ENCODE measurements around the gene GOLGA6L1.
A peak's percentile ranks its signal among the peaks of the same experiment; 100 is the strongest.
"Not testable (repeated sequence)": the region's sequence is repeated elsewhere in the genome, so short reads cannot be mapped to it uniquely, and the experiment has no call there.

The GOLGA6L1 gene

DNA sequence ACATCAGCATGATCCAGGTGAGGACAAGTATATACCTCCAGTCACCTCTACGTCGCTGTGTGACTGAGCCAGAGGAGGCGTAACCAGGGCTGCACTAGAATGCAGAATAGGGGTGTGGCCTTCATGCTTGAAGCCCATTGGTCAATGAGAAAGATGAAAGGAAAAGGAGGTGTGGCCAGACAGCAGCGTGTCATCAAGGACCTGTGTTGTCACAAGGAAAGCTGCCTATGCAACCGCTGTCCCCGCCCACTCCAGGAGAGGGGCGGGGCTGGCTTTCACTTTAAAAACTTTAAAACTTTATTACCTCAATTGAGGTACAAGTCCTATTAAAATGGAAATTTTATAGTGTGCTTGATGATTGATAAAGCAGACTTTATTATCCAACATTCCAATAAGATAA lies at the start of gene GOLGA6L1:
TSS of gene GOLGA6L1 (minus strand) at position 101 of the 400 bp plus-strand sequence. CDS start at position 10, 91 bp downstream.
- DNase-seq (ENCODE audit: low spot score), result not testable (repeated sequence)

- not testable (repeated sequence) for DNase-seq (ENCODE audit: low spot score)
These were observed 44.6 kb upstream of the GOLGA6L1 start for GRCh38 chr15:23181201-23181600.

DNA sequence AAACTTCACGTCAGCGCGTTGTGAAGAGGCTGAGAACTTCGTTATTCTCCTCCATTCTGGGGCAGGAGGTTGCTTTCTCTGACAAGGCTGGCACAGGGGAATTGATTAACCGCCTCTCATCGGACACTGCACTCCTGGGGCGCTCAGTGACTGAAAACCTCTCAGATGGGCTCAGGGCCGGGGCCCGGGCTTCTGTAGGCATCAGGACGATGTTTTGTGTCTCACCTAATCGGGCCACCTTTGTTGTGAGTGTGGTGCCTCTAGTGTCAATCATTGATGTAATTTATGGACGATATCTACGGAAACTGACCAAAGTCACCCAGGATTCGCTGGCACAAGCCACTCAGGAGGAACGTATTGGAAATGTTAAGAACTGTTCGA lies 43.9 kb upstream of the GOLGA6L1 start:
- not testable (repeated sequence) for DNase-seq (ENCODE audit: low spot score)

DNA sequence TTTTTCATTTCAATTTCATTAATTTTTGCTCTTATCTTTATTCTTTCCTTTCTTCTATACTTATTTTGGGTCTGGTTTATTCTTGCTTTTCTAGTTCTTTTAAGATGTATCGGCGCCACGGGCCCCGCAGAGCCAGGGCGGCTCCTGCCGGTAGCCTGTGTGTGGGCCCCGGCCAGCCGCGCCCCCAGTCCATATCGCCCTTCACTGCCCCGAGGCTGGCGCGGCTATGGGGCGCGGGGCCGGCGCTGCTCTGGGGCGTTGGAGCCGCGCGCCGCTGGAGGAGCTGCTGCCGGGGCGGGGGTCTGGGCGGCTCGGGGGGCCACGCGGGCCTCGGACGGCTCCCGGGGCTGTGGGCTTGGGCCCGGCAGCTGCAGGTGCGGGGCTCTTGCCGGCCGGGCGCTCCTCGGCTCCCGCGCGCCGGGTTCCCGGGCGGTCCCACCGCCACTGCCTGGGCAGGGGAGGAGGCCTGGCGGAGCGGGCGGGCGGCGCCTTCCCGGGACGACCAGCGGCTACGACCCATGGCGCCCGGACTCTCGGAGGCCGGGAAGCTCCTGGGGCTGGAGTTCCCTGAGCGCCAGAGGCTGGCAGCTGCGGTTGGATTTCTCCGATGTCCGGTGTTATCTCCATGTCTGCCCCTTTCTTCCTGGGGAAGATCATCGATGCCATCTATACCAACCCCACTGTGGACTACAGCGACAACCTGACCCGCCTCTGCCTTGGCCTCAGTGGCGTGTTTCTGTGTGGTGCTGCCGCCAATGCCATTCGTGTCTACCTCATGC lies 43.3 kb upstream of the GOLGA6L1 start:
- peak; percentile 63 for DNase-seq (ENCODE audit: low spot score)

DNA sequence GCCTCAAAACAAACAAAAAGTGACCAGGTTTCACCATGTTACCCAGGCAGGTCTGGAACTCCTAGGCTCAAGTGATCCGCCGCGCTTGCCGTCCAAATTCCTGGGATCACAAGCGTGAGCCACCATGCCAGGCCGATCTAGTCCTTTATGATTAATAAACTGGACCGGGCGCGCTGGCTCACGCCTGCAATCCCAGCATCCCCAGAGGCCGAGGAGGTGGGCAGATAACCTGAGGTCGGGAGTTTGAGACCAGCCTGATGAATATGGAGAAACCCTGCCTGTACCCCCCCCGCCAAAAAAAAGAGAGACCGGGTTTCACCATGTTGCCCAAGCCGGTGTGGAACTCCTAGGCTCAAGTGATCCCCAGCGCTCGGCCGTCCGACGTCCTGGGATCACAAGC lies 40.1 kb upstream of the GOLGA6L1 start:
- DNase-seq (ENCODE audit: low spot score), result not testable (repeated sequence)

GRCh38 chr15:23175606-23176005 lies 39.0 kb upstream of the GOLGA6L1 start:
- DNase-seq (ENCODE audit: low spot score), result not testable (repeated sequence)

GRCh38 chr15:23174609-23175140 lies 38.1 kb upstream of the GOLGA6L1 start:
- DNase-seq (ENCODE audit: low spot score), result not testable (repeated sequence)

DNA sequence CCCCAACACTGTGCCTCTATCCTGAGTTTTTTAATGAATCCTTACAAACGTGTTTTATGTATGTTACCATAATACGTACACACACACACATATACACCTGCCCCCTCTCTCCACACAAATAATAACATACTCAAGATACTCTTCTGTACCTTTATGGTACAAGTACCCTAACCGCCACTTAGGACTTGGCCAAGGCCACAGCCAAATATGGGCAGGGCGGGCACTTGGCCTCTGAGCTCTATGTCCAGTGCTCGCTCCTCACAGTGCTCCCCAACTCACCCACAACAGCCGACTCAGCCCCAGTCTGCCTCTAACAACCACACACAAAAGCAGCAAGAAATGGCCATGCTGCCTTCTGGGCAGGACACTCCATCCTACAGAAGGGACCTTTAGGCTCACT lies 3.8 kb downstream of the GOLGA6L1 start:
- DNase-seq (ENCODE audit: low spot score), result not testable (repeated sequence)

- no peak for DNase-seq (ENCODE audit: low spot score)
These were observed 18.4 kb downstream of the GOLGA6L1 start for GRCh38 chr15:23118208-23118607.

DNA sequence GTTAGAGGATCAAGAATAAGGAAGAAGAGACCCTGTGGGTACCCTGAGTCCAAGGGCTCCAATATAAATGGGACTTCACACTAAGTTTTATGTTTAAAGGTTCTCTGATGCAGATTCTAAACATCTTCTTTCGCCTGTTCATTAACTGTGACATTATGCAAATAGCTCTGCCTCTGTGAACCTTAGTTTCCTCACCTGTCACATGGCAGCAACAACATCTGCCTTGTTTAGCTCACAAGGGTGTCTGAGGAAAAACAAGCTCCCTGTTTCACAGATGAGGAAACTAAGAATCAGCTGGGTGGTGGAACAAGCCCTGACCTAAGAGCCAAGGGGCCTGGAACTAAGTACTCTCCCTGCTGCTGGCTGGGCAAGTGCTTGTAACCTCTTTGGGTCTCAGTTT lies 40.8 kb downstream of the GOLGA6L1 start:
- no peak for DNase-seq (ENCODE audit: low spot score)

DNA sequence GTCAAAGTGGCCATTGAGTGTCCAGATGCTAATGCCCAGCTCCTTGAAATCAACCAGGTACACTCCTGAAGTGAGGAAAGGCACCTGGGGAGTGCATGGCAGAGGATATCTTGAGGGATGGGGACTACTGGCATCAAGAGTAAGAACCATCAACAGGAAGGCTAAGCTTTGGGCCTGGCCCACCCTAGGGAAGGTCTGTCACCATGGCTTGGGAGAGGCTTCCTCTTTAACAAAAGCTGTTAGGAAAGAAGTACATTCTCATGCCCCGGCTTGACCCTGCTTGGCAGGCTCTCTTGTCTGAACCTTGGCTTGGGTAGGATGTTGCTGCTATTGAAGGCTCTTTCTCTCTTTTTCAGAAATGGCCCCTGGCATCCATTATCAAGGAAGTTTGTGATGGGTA lies 53.5 kb downstream of the GOLGA6L1 start:
- no peak for DNase-seq (ENCODE audit: low spot score)

- not testable (repeated sequence) for DNase-seq (ENCODE audit: low spot score)
These were observed 54.5 kb downstream of the GOLGA6L1 start for GRCh38 chr15:23081996-23082737.

- no peak for DNase-seq (ENCODE audit: low spot score)
These were observed 55.4 kb downstream of the GOLGA6L1 start for GRCh38 chr15:23081271-23081670.

DNA sequence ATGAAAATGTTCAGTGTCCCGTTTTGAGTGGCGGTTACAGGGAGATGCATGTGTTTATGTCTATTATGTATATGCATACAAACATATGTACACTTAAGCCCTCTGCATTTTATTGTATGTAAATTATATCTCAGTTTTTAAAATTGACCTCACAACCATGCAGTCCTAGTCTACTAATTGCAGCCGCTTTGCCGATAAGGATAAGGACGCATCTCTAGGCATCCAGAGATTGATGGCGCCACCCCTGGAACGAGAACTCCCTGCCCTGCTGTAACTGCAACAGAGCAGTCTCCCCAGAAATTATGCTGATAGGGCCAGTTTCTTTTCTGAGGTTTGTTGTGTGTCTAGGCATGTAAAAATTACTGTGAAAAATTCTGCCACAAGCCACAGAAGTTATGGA lies 56.9 kb downstream of the GOLGA6L1 start:
- DNase-seq (ENCODE audit: low spot score), result no peak

Measured in iPS-NIHi11 (cell line).